Smooth muscle cell (in vitro differentiated cells): ENCODE results near the gene KIFC3. TPM values are rescaled to one million over a fixed set of nuclear protein-coding genes. Genes with fewer than 3 reads are reported as not detected.
"Not testable (repeated sequence)": the region's sequence is repeated elsewhere in the genome, so short reads cannot be mapped to it uniquely, and the experiment has no call there.

Source experiments
- DNase-seq: peaks from one replicate; lab custom pipeline; 2025; ENCODE audit not compliant: unreplicated experiment; lab: John Stamatoyannopoulos, UW
- H2AFZ ChIP-seq: fragments of 200-600 bp; sonication (generic); 2 replicates; pipeline ENCODE4 v1.6.0; 2016; ENCODE audit warnings: antibody characterized with exemption, low read depth, mild to moderate bottlenecking
- H3F3A ChIP-seq: fragments of 200-600 bp; sonication (generic); 2 replicates; pipeline ENCODE4 v1.6.0; 2017; ENCODE audit warnings: antibody characterized with exemption, low read depth
- H3K27ac ChIP-seq: fragments of 200-600 bp; sonication (generic); 2 replicates; pipeline ENCODE4 v1.5.1; 2016; ENCODE audit warnings: low read depth, mild to moderate bottlenecking
- H3K27me3 ChIP-seq: fragments of 200-600 bp; sonication (generic); 2 replicates; pipeline ENCODE4 v1.6.1; 2016; ENCODE audit warnings: low read depth, mild to moderate bottlenecking
- H3K36me3 ChIP-seq: fragments of 200-600 bp; sonication (generic); 2 replicates; pipeline ENCODE4 v1.5.1; 2016; ENCODE audit warnings: low read depth
- H3K4me1 ChIP-seq: fragments of 200-600 bp; sonication (generic); 2 replicates; pipeline ENCODE4 v1.5.1; 2016; ENCODE audit warnings: low read depth
- H3K4me2 ChIP-seq: fragments of 200-600 bp; sonication (generic); 2 replicates; pipeline ENCODE4 v1.6.0; 2016; ENCODE audit warnings: mild to moderate bottlenecking
- H3K4me3 ChIP-seq: fragments of 200-600 bp; sonication (generic); 2 replicates; pipeline ENCODE4 v1.5.1; 2016; ENCODE audit warnings: mild to moderate bottlenecking
- H3K79me2 ChIP-seq: fragments of 200-600 bp; sonication (generic); 2 replicates; pipeline ENCODE4 v1.6.0; 2016; ENCODE audit warnings: low read depth, mild to moderate bottlenecking
- H3K9ac ChIP-seq: fragments of 200-600 bp; sonication (generic); 2 replicates; pipeline ENCODE4 v1.6.0; 2016; ENCODE audit warnings: low read depth
- H3K9me3 ChIP-seq: fragments of 200-600 bp; sonication (generic); replicated peaks from 2 replicates; pipeline ENCODE4 v1.5.1; 2016; ENCODE audit warnings: low read depth
- H4K20me1 ChIP-seq: fragments of 200-600 bp; sonication (generic); 2 replicates; pipeline ENCODE4 v1.6.0; 2016; ENCODE audit warnings: low read depth
- WGBS: methylation state at CpG from one replicate; pipeline ENCODE4 v1.1.7; 2016; ENCODE audit warnings: low lambda C conversion rate; 5-methylcytosine and 5-hydroxymethylcytosine counted together
- polyA plus RNA-seq: library from polyadenylated mRNA; unstranded; fragments of >200 nt; fragmentation: Nextera tagmentation; extraction: Ambion mirVana; gene quantifications from 2 replicates; pipeline ENCODE4 v1.2.1, GENCODE V29; 2016
- total RNA-seq: library from RNA; depleted of rRNA; stranded (reverse); fragments of >200 nt; gene quantifications from 2 replicates; pipeline ENCODE4 v1.2.3, GENCODE V29; 2014
- TF ChIP-seq, protein P1 (sequence below): fragments of 200-600 bp; sonication (generic); IDR thresholded peaks from 2 replicates; pipeline ENCODE4 v1.5.1; 2017; ENCODE audit warnings: borderline replicate concordance, mild to moderate bottlenecking, antibody characterized with exemption; ENCODE audit not compliant: insufficient read depth, poor library complexity, severe bottlenecking

KIFC3 gene
- total and polyA plus RNA-seq, 2 experiments from 2014 or later, result 30.6 to 50.2 TPM

DNA sequence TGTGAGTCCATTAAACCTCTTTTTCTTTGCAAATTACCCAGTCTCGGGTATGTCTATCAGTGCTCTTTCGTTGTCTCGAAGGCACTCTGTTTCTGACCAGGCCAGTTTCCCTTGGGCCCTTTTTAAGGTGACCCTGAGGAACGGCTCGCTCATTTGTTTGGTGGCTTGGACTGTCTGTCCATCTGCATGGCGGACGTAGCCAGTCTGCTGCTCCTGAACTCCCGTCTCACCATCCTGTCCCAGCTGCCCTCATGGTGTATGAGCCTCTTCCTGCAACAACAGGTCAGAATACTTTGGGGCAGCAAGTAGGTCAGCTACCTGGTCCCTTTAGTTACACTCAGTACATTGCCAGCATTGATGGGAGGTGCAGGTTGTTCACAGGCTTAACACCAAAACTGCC lies 88.7 kb downstream of the KIFC3 start:
- Histone ChIP-seq H3F3A (no peaks in the 10 kb centered on the region), H3K4me1 (no peaks in the 10 kb centered on the region), H3K4me2 (no peak overlapping the region), H2AFZ (no peak overlapping the region), H3K9ac (no peak overlapping the region), H3K9me3 (no peaks in the 10 kb centered on the region), H3K36me3 (no peaks in the 10 kb centered on the region), H3K4me3 (no peak overlapping the region), H3K79me2 (no peaks in the 10 kb centered on the region), H3K27me3 (no peaks in the 10 kb centered on the region), H3K27ac (no peak overlapping the region), H4K20me1 (no peaks in the 10 kb centered on the region)
- DNase-seq, result no peak
- 92% methylated on average over 8 of the region's 8 CpGs for WGBS
- TF ChIP-seq, protein P1, sequence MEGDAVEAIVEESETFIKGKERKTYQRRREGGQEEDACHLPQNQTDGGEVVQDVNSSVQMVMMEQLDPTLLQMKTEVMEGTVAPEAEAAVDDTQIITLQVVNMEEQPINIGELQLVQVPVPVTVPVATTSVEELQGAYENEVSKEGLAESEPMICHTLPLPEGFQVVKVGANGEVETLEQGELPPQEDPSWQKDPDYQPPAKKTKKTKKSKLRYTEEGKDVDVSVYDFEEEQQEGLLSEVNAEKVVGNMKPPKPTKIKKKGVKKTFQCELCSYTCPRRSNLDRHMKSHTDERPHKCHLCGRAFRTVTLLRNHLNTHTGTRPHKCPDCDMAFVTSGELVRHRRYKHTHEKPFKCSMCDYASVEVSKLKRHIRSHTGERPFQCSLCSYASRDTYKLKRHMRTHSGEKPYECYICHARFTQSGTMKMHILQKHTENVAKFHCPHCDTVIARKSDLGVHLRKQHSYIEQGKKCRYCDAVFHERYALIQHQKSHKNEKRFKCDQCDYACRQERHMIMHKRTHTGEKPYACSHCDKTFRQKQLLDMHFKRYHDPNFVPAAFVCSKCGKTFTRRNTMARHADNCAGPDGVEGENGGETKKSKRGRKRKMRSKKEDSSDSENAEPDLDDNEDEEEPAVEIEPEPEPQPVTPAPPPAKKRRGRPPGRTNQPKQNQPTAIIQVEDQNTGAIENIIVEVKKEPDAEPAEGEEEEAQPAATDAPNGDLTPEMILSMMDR, result no peak

DNA sequence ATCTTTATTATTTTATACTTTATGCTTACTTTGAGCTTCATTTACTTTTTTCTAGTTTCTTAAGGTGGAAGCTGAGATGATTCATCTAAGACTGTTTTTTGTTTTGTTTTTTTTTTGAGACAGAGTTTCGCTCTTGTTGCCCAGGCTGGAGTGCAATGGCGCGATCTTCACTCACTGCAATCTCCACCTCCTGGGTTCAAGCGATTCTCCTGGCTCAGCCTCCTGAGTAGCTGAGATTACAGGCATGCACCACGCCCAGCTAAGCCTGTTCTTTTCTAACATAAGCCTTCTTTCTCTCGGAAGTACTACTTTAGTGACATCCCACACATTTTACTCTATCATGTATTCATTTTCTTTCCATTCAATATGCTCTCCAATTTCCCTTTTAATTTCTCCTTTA lies 89.7 kb downstream of the KIFC3 start:
- not testable (repeated sequence) for H3F3A ChIP-seq, H3K4me2 ChIP-seq, H3K4me1 ChIP-seq, H3K4me3 ChIP-seq, H3K9ac ChIP-seq, H3K9me3 ChIP-seq, H3K79me2 ChIP-seq, H4K20me1 ChIP-seq, H3K36me3 ChIP-seq, DNase-seq, H2AFZ ChIP-seq, H3K27me3 ChIP-seq, H3K27ac ChIP-seq
- WGBS, result 86% methylated on average over 6 of the region's 6 CpGs

DNA sequence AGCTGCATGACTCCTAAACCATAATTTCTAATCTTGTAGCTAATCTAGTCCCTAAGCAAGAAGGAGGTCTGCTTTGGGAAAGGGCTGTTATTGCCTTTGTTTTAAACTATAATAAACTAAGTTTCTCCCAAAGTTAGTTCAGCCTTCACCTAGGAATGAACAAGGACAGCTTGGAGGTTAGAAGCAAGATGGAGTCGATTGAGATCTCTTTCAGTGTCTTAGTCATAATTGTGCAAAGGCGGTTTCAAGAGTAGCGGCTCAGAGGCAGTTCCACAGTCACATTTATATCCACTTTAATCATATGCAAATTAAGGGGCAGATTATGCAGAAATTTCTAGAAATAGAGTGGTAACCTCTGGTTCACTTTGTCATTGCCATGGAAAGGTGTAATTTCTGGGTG lies 90.3 kb downstream of the KIFC3 start:
- Histone ChIP-seq H4K20me1 (no peaks in the 10 kb centered on the region), H3K4me1 (no peaks in the 10 kb centered on the region), H3K27ac (no peak overlapping the region), H3K4me3 (no peak overlapping the region), H3K9ac (no peak overlapping the region), H3K4me2 (no peak overlapping the region), H3K79me2 (no peaks in the 10 kb centered on the region), H2AFZ (no peak overlapping the region), H3K27me3 (no peaks in the 10 kb centered on the region), H3K36me3 (no peaks in the 10 kb centered on the region), H3K9me3 (no peaks in the 10 kb centered on the region), H3F3A (no peaks in the 10 kb centered on the region)
- no peak for DNase-seq
- TF ChIP-seq, protein P1, result no peak
- 91% methylated on average over 3 of the region's 3 CpGs for WGBS

DNA sequence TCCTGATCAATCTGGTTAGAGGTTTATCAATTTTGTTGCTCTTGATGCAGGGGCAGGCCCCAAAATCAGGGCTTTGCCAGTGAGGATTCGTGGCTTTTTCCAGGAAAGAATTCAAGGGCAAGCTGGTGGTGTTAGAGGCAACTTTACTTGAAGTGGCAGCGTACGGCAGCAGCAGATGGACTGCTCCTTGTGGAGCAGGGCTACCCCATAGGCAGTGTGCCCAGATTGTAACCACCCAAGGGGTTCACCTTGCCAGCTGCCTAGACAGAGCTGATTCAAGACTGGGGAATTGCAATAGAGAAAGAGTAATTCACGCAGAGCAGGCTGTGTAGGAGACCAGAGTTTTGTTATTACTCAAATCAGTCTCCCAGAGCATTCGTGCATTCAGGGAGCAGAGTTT lies 90.9 kb downstream of the KIFC3 start:
- Histone ChIP-seq H3K9me3 (no peaks in the 10 kb centered on the region), H3K27me3 (no peaks in the 10 kb centered on the region), H3K79me2 (no peaks in the 10 kb centered on the region), H2AFZ (no peak overlapping the region), H3K36me3 (no peaks in the 10 kb centered on the region), H4K20me1 (no peaks in the 10 kb centered on the region), H3K4me2 (no peak overlapping the region), H3K4me1 (no peaks in the 10 kb centered on the region), H3K27ac (no peak overlapping the region), H3F3A (no peaks in the 10 kb centered on the region), H3K4me3 (no peak overlapping the region), H3K9ac (no peak overlapping the region)
- 92% methylated on average over 5 of the region's 5 CpGs for WGBS
- DNase-seq, result no peak
- TF ChIP-seq, protein P1, result no peak
